Fibroblast of skin of left quadriceps (primary cell): ENCODE data around the gene LIMS2.

ENCODE experiments used
- DNase-seq, 2 experiments: peaks; one replicate each; pipeline ENCODE4 v3.0.0-alpha.2; 2013; ENCODE audit warnings: low read depth in 2 of 2

LIMS2 gene

GRCh38 chr2:127622561-127623387 is 52.6 kb downstream of the LIMS2 start:
- no peak for DNase-seq

DNA sequence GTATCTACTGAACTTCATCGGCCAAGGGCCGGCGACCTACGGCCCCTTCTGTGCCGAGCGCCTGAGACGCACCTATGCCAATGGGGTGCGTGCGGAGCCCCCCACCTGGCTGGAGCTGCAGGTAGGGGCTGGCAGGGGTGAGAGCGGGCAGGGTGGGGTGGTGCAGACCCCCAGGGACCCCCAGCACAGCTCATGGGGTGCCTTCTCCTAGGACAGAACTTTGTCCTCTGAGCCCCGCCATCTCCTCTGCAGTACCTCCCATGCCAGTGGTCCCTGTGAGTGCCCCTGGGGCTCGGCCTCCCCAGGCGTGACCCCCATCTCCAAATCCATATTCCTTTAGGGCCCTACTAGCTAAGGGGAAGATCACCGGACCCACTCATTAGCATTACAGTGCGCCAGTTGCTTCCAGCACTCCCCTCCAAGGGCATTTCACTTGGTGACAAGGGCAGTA is 53.3 kb downstream of the LIMS2 start:
- no peak for DNase-seq

DNA sequence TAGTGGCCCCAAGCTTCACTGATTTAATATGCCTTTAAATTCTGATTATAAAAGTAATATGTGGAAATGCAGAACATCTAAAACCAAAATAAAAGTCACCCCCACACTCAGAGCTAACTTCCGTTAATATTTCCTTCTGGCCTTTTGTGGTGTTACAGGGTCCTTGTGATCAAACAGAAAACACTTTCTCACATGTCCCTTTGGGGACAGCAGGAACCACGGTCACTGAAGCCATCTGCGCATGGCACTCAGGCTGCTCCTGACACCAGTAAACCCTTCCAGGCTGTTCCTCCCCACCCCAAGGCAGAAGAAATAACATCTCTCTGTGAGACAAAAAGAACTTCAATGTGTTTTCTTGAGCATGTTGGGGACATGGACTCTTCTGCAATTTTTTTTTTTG is 54.5 kb downstream of the LIMS2 start:
- DNase-seq: no peak

- DNase-seq: no peak
Measured at GRCh38 chr2:127619877-127620705, 55.2 kb downstream of the LIMS2 start.

DNA sequence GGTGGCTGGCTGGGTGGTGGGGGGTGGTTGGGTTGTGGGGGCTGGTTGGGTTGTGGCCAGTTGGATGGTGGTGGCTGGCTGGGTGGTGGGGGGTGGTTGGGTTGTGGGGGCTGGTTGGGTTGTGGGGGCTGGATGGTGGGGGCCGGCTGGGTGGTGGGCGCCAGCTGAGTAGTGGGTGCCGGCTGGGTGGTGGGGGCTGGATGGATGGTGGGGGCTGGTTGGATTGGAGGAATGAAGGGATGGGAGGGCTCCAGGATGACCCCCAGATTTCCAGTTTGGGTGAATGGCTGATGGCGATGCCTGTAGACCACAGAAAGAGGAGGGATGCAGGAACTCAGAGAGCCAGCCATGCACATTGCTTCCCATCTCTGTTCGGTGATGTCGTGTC is 56.1 kb downstream of the LIMS2 start:
- DNase-seq: no peak

- DNase-seq: no peak
Measured at GRCh38 chr2:127618551-127619202, 56.7 kb downstream of the LIMS2 start.

- DNase-seq: no peak
Measured at GRCh38 chr2:127615511-127616166, 59.7 kb downstream of the LIMS2 start.

- no peak for DNase-seq
Measured at GRCh38 chr2:127614731-127615130, 60.6 kb downstream of the LIMS2 start.

DNA sequence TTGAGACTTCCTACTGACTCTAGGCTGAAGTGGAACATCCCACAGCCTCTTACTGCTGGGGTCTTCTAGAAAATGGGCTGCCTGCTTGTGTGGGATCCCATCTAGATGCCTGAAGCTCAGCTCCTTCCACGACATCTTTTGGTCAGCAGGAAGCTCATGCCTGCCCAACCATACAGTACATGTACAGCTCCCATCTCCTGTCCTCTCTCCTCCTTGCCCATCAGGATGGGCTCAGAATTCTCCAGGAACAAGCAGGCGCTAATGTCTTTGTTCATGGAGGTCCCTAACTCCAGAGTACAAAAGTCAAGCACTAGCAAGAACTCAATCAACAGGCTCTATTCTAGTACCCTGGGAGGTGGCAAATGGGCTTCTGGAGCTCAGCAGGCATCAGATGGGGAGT is 61.1 kb downstream of the LIMS2 start:
- DNase-seq: no peak

DNA sequence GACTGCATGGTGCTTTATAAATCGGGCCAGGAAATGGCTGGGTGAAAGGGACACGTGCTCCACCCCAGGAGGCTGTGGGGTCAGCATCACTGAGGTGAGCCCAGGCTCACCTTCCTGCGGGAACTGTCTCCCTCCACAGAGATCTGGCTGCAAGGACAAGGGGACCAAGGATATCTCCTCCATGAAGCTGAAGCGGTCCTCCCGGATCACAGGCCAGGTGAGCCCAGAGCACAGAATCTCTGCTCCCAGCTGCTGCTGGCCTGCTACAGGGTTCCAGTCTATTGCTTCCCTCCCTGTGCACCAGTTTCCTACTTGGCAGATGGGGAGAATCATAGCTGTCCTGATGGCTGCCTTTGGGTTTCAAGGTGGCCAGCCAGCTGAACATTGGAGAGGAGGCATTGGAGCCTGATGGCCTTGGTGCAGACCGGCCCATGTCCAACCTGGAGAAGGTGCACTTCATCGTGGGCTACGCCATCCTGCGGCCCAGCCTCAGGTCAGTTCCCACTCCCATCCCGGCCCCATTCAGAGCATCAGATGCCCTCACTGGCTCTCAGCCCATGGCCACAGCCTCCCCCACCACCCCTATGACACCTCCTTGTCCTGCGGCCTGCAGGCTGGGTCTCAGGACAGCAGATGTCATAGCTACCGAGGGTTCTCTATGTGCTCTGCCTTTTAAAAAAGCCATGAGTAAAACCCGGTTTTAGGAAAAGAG is 63.1 kb downstream of the LIMS2 start:
- DNase-seq: no peak

DNA sequence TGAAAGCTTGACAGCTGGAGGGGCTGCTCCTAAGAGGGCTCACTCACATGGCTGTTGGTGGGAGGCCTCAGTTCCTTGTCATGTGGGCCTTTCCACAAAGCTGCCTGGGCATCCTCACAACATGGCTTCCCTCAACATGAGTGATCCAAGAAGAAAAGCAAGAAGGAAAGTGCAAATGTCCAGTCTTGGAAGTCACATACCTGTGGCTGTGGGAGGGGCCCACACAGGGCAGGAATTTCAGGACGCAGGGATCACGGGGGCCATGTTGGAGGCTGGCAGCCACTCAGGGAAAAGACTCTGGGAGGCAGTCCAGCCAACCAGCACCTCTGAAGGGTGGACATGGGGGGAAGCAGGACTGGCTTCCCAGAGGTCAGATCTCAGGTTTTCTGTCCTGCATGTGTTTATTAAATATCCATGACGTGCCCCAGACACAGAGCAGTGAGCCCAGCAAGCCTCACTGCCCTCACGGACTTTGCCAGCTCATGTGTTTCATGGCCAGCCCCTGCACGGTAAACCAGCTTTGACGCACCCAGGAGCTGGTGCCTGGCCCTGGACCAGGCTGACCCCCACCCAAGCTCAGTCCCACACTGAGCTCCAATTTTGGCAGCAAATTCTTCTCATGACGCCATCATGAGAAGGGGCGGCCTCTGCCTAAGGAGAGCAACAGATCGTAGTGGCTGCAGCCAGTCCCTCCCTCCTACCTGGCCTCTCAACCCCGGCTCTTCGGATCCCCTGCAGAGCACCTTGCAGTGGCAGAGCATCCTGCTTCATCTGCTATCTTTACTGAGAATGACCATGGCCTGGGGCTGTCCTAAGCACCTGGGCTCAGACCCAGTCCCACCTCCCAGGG is 64.0 kb downstream of the LIMS2 start:
- no peak for DNase-seq

DNA sequence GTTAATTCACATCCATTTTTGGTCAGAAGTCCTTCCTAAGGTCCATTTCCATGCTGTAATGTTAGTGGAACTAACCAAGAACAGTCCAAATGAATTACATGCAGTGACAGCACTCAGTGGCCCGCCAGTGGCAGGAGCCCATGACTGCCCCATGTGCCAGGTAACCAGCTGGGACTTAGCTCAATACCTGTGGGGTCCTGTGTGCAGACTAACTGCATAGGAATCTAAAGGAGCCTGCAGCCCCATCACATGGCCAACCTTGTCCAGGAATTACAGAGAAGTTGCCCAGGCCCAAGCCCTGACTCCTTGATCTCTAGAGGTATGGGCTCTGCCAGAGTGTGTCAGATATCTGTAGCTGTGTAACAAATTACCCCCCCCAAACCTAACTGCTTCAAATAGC is 64.8 kb downstream of the LIMS2 start:
- DNase-seq: no peak

DNA sequence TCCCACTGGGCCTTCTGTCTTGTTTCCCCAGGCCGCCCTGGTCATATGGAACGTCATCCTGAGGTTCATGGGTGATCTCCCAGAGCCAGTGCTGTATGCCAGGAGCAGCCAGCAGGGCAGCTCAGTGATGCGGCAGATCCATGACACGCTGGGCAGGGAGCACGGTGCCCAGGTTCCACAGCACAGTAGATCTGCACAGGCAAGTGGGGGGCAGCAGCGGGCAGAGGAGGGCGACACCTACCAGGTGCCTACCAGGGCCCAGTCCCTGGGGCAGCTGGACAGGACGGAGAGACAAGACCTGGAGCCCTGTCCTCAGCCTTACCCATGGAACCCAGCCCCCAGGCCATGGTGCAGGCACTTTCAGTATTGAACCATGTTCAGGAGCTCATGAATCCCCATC is 65.5 kb downstream of the LIMS2 start:
- DNase-seq: no peak

GRCh38 chr2:127609031-127609751 is 66.1 kb downstream of the LIMS2 start:
- DNase-seq: no peak

DNA sequence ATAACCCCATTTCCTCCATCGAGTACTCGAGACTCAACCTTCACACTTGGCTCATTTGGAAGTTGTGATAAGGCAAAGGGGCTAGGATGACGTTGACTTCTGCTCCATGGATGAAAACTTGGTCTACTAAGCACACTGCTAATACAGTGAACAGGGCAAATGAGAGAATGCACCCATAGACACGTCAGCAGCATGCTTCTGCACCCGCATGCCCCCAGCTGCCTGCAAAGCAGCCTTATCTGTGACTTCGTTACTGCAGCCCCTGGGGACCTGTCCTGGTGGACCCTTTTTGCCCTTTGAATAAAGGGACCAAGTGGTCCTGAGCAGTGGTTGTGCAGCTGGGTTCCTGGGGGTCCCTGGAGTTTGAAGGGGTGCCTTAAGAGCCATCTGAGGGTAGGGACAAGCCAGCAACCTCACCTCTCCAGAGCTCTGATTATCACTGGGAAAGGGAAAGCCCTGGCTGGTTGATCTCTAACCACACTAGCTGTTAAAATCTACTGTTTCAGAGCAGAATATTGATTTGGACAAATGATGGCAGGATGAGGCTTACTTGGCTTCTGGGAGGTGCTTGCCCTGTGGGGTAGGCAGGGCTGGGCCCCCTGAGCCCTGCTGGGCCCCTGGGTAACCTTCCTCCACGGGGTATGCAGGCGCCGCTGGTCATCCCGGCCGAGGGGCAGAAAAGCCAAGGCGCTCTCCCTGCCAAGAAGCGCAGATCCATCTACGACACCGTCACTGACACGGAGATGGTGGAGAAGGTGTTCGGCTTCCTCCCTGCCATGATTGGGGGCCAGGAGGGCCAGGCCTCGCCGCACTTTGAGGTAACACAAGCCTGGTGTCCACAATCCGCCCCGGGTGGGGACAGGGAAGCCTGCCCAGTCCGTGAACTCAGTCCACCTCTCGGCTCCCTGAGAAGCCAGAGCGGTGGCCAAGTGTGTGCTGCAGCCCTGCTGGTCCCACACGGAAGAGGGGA is 67.0 kb downstream of the LIMS2 start:
- DNase-seq: no peak

DNA sequence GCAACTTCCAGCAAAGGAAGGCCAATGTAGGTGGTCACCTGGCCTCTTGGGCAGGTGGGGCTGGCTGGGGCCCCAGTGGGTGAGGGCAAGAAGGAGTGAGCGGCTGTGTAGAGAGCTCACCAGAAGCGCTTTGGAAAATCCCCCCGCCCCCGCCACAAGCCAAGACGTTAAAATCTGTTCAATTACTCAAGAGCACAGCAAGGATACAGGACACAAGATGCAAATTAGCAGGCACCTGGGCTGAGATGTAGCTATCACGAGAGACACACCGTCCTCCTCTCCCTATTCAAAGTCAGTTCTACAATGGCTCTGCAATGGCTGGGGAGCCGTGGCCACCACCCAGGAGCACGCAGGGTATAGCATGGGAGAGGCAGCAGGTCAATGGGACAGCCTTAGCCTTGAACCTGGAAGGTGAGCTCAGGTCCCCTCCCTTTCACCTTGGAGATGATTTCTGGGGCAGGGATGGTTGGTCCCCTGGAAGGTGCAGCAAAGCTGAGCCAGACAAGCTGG is 67.9 kb downstream of the LIMS2 start:
- DNase-seq: no peak

- DNase-seq: no peak
Measured at GRCh38 chr2:127606625-127607398, 68.5 kb downstream of the LIMS2 start.
